ENCODE measurements around the gene KCNN3. TPM values are rescaled to one million over a fixed set of nuclear protein-coding genes. Genes with fewer than 3 reads are reported as not detected.

Gene KCNN3
- total RNA-seq, 1 donor, result not detected

GRCh38 chr1:154829062-154829461 is 41.0 kb downstream of the KCNN3 start:
- no peak overlapping the region for H3K4me3 ChIP-seq (ENCODE audit: low read depth, low read length)
- TF ChIP-seq, protein P1, sequence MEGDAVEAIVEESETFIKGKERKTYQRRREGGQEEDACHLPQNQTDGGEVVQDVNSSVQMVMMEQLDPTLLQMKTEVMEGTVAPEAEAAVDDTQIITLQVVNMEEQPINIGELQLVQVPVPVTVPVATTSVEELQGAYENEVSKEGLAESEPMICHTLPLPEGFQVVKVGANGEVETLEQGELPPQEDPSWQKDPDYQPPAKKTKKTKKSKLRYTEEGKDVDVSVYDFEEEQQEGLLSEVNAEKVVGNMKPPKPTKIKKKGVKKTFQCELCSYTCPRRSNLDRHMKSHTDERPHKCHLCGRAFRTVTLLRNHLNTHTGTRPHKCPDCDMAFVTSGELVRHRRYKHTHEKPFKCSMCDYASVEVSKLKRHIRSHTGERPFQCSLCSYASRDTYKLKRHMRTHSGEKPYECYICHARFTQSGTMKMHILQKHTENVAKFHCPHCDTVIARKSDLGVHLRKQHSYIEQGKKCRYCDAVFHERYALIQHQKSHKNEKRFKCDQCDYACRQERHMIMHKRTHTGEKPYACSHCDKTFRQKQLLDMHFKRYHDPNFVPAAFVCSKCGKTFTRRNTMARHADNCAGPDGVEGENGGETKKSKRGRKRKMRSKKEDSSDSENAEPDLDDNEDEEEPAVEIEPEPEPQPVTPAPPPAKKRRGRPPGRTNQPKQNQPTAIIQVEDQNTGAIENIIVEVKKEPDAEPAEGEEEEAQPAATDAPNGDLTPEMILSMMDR (IDR thresholded peaks at IDR 0.05; ENCODE audit: insufficient read depth, low read depth, low read length), result no peak
- DNase-seq (ENCODE audit: low read depth), result no peak

DNA sequence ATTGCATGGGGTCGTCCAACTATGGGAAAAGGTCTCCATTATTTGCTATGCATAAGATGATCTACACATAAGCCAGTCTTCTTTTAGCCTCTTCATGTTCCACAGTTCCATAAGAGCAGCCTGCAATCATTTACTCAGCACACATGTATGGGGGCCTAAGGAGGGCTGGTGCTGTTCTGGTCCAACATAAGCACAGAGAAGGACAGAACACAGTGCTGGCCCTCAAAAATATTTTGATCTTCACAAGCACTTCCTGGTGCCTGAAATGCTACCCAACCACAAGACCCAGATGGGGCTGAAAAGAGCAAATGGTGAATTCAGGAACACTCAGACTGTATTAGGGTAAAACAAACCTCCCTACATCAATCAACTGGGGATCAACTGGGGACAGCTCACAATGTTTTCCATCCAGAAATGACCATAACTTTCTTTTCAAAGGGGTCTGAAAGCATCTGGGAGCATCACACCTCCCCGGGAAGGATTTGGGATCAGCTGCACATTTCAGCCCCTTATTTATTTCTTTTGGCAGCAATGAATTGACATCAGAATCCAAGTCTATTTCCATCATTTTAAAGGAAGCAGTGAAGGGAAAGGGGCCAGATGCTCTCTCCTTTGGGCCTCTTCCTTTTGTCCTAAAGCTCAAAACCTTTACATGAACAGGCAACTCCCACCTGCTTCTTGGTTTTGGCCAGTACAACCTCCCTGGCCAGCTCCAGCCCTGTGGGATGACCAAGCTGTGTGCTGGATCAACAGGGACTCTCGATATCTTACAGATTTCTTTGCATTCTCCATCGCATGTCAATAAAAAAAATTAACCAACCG is 45.7 kb downstream of the KCNN3 start:
- TF ChIP-seq, protein P1 (IDR thresholded peaks at IDR 0.05; ENCODE audit: insufficient read depth, low read depth, low read length), result no peak
- H3K4me3 ChIP-seq (ENCODE audit: low read depth, low read length), result no peak overlapping the region
- DNase-seq (ENCODE audit: low read depth), result no peak

- TF ChIP-seq, protein P1 (IDR thresholded peaks at IDR 0.05; ENCODE audit: insufficient read depth, low read depth, low read length), result no peak
- DNase-seq (ENCODE audit: low read depth), result no peak
Measured at GRCh38 chr1:154822717-154823116, 47.4 kb downstream of the KCNN3 start.

DNA sequence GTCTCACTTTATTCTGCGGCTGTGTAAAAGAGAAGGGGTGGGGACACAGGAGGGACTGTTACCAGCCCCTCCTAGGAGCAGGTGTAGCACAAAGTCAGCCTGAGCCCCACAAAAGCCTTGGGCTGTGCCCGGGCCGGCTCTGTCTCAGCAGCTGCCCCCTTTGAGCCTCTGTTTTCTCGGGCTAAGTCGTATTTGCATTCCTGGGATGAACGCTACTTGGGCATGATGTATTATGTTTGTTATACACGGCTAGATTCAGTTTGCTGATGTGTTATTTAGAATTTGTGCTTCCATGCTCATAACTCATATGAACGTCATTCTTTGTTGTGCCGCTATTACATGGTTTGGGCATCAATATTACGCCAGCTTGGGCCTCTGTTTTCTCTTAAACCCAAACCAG is 47.8 kb downstream of the KCNN3 start:
- no peak for DNase-seq (ENCODE audit: low read depth)
- TF ChIP-seq, protein P1 (IDR thresholded peaks at IDR 0.05; ENCODE audit: insufficient read depth, low read depth, low read length), result no peak
- no peak overlapping the region for H3K4me3 ChIP-seq (ENCODE audit: low read depth, low read length)

More at GRCh38 chr1:154822717-154823116, 47.4 kb downstream of the KCNN3 start:
- no peak overlapping the region for H3K4me3 ChIP-seq (ENCODE audit: low read depth, low read length)

GRCh38 chr1:154821083-154821482 is 49.0 kb downstream of the KCNN3 start:
- H3K4me3 ChIP-seq (ENCODE audit: low read depth, low read length), result no peak overlapping the region
- TF ChIP-seq, protein P1 (IDR thresholded peaks at IDR 0.05; ENCODE audit: insufficient read depth, low read depth, low read length), result no peak
- peak; percentile 37 for DNase-seq (ENCODE audit: low read depth)

DNA sequence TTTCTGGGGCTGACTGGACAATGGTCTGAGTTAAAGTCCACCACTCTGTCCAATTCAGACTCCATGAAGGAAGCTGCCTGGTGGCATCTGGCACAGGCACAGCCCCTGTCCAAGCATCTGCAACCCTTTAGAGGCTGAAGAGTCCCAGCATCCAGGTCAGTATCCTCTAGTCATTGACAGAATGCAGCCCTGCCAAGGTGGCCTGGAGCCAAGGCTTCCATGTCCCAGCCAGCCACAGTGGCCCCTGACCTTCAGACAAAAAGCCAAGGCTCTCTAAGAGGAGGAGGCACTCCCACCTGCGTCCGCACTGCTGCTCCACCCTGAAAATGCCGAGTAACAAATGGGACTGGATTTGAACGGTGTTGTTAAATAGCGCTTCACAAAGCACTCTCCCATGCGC is 49.4 kb downstream of the KCNN3 start:
- no peak overlapping the region for H3K4me3 ChIP-seq (ENCODE audit: low read depth, low read length)
- TF ChIP-seq, protein P1 (IDR thresholded peaks at IDR 0.05; ENCODE audit: insufficient read depth, low read depth, low read length), result no peak
- no peak for DNase-seq (ENCODE audit: low read depth)
